Cardiac muscle cell (in vitro differentiated cells and primary cell): ENCODE data around the gene LPXN. TPM values are rescaled to one million over a fixed set of nuclear protein-coding genes. Genes with fewer than 3 reads are reported as not detected.
A peak's percentile ranks its signal among the peaks of the same experiment; 100 is the strongest.

ENCODE experiments used
- DNase-seq, 2 donors: peaks; one replicate each; pipeline versions ENCODE4 v3.0.0 to v3.0.0-alpha.2; 2010 to 2017; ENCODE audit warnings: low read depth in 1 of 2, low spot score in 1 of 2
- H3K27ac ChIP-seq: fragments of 200-600 bp; sonication (generic); 2 replicates; pipeline ENCODE4 v1.5.1; 2016
- H3K27me3 ChIP-seq: fragments of 200-600 bp; sonication (generic); 2 replicates; pipeline ENCODE4 v1.6.0; 2016; ENCODE audit warnings: control low read depth
- H3K36me3 ChIP-seq: fragments of 200-600 bp; sonication (generic); 2 replicates; pipeline ENCODE4 v1.5.1; 2016; ENCODE audit warnings: control low read depth
- H3K4me1 ChIP-seq: fragments of 200-600 bp; sonication (generic); 2 replicates; pipeline ENCODE4 v1.8.1; 2017; ENCODE audit warnings: low read depth, mild to moderate bottlenecking, mixed run types
- H3K4me3 ChIP-seq: fragments of 200-600 bp; sonication (generic); 2 replicates; pipeline ENCODE4 v1.5.1; 2016; ENCODE audit warnings: mild to moderate bottlenecking
- H3K9me3 ChIP-seq: fragments of 200-600 bp; sonication (generic); 2 replicates; pipeline ENCODE4 v1.5.1; 2017; ENCODE audit warnings: low read depth, mild to moderate bottlenecking, control low read depth
- CTCF ChIP-seq: IDR thresholded peaks from 2 replicates; pipeline ENCODE4 v1.5.1; 2012; ENCODE audit warnings: low read depth, mild to moderate bottlenecking, low read length
- polyA plus RNA-seq: library from polyadenylated mRNA; unstranded; fragments of >200 nt; fragmentation: Nextera tagmentation; extraction: Ambion mirVana; gene quantifications from 2 replicates; pipeline ENCODE4 v1.2.1, GENCODE V29; 2016
- total RNA-seq: library from RNA; depleted of rRNA; stranded (reverse); fragments of >200 nt; gene quantifications from 2 replicates; pipeline ENCODE4 v1.2.3, GENCODE V29; 2016

Gene LPXN
- total and polyA plus RNA-seq, 2 experiments from 2014 or later: 3.0 to 4.1 TPM

DNA sequence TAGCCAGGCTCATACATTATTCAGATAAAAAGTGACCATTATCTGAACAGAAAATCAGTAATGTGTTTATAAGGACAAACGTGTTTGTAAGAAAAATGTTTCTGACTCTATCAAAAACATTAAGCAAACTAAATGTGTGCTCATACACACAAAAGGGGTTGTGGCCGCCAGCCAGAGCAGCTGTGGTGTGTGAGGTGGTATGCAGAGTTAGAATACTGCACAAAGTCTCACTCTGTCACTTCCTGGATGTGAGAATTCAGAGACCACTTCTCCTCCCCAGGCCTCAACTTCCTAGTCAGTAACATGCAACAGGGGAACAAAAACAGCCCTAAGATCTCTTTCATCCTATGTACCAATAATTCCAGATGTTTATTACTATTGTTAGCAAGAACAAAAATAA, 77.2 kb downstream of the LPXN start:
- Histone ChIP-seq H3K4me1 (no peaks in the 10 kb centered on the region), H3K27me3 (peaks cover 2% of the 10 kb centered on the region), H3K4me3 (no peak overlapping the region), H3K36me3 (no peaks in the 10 kb centered on the region), H3K27ac (no peak overlapping the region), H3K9me3 (no peaks in the 10 kb centered on the region)
- DNase-seq: peak in 1 of 2 donors; percentile 8
- no peak for TF ChIP-seq CTCF

DNA sequence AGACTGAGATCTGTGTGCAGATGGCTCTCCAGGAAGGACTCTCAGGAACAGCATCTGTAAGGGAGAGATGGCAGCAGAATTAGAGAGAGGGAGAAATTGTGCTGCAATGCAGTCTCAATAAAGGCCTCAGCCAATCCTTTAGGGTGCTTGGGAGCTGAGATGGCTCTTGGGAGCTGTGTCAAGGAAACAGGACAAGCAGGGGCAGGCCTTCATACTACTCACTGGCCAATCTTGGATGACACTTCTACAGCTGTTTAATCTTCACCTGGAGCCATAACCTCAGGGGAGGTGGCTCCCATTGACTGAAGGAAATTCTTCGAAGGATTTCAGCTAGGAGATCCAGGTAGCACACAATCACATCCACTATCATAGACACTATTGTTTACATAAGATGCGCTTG, 77.7 kb downstream of the LPXN start:
- Histone ChIP-seq H3K27me3 (no peaks in the 10 kb centered on the region), H3K36me3 (no peaks in the 10 kb centered on the region), H3K9me3 (no peaks in the 10 kb centered on the region), H3K4me1 (no peaks in the 10 kb centered on the region), H3K4me3 (no peak overlapping the region), H3K27ac (no peak overlapping the region)
- no peak for TF ChIP-seq CTCF
- no peak for DNase-seq

DNA sequence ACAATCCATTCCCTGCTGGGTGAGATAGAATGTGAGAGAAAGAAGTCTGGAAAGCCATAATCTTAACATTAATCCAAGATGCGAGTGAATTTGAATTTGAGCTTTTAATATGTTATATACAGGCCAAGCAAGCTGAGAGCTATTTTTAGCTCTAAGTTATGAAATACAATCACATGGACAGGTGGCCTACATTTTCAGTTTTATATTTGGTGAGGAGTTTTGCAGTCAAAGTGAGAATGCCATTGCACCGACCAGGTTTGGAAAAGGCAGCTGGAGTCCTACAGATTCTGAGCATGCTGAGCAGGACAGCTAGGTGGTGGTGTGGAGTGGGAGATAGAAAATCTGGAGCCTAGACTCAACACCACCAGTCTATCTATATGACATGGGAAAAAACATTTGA, 79.8 kb downstream of the LPXN start:
- no peak overlapping the region for H3K27ac ChIP-seq
- H3K27me3 ChIP-seq: no peaks in the 10 kb centered on the region
- TF ChIP-seq CTCF: no peak
- DNase-seq: no peak
- no peak overlapping the region for H3K4me3 ChIP-seq
- H3K9me3 ChIP-seq: no peaks in the 10 kb centered on the region
- H3K4me1 ChIP-seq: no peaks in the 10 kb centered on the region
- no peaks in the 10 kb centered on the region for H3K36me3 ChIP-seq

DNA sequence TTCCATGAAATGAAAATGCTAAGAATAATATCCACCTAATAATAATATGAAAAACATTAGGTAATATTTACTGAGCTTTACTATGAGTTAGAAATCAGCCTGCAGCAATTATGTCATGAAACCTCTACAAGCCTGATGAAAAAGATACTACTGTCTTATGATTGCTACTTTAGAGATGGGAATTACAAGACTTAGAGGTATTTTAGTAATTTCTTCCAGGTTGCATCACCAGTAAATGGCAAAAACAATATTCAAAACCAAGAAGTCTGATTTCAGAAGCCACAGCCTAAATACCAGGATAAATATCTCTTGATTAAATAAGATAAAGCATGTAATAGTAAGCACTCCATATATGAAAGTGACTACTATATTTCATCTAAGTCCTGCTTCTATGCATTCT, 81.6 kb downstream of the LPXN start:
- H3K27ac ChIP-seq: no peak overlapping the region
- no peaks in the 10 kb centered on the region for H3K27me3 ChIP-seq
- H3K9me3 ChIP-seq: no peaks in the 10 kb centered on the region
- H3K4me3 ChIP-seq: no peak overlapping the region
- TF ChIP-seq CTCF: no peak
- H3K36me3 ChIP-seq: no peaks in the 10 kb centered on the region
- DNase-seq: no peak
- no peaks in the 10 kb centered on the region for H3K4me1 ChIP-seq

- H3K36me3 ChIP-seq: no peaks in the 10 kb centered on the region
- H3K9me3 ChIP-seq: no peaks in the 10 kb centered on the region
- no peaks in the 10 kb centered on the region for H3K4me1 ChIP-seq
- no peaks in the 10 kb centered on the region for H3K27me3 ChIP-seq
- no peak for DNase-seq
- no peak for TF ChIP-seq CTCF
- H3K4me3 ChIP-seq: no peak overlapping the region
- no peak overlapping the region for H3K27ac ChIP-seq
These were observed 82.0 kb downstream of the LPXN start for GRCh38 chr11:58493676-58494075.

DNA sequence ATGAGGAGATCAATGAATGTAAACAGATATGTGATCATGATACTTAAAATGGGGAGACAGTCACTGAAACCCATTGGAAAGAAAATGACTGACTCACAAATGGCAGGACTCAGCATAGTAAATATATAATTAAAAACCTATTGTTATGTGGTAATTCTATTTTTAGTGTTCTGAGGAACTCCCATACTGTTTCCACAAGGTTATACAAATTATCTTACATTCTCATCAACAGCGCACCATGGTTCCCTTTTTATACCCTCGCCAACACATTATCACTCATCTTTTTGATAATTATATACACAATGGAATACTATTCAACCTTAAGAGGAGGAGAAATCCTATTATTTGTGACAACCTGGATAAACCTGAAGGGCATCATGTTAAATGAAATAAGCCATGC, 84.8 kb downstream of the LPXN start:
- no peaks in the 10 kb centered on the region for H3K4me1 ChIP-seq
- no peak for DNase-seq
- H3K27ac ChIP-seq: no peak overlapping the region
- no peaks in the 10 kb centered on the region for H3K36me3 ChIP-seq
- H3K27me3 ChIP-seq: no peaks in the 10 kb centered on the region
- no peak for TF ChIP-seq CTCF
- no peaks in the 10 kb centered on the region for H3K9me3 ChIP-seq
- no peak overlapping the region for H3K4me3 ChIP-seq
